HUES64 (cell line): ENCODE measurements around the gene RUFY3.
"Not testable (repeated sequence)": the region's sequence is repeated elsewhere in the genome, so short reads cannot be mapped to it uniquely, and the experiment has no call there.

ENCODE experiments used
- H3K27ac ChIP-seq: 2 replicates; pipeline ENCODE4 v1.7.0; 2013; ENCODE audit warnings: low read depth, low read length, inconsistent platforms
- H3K27me3 ChIP-seq: 2 replicates; pipeline ENCODE4 v1.6.1; 2013; ENCODE audit warnings: mild to moderate bottlenecking, low read length; ENCODE audit not compliant: insufficient read depth
- H3K36me3 ChIP-seq: 2 replicates; pipeline ENCODE4 v1.6.1; 2013; ENCODE audit warnings: mild to moderate bottlenecking, low read length; ENCODE audit not compliant: insufficient read depth
- H3K4me1 ChIP-seq: 2 replicates; pipeline ENCODE4 v1.6.1; 2013; ENCODE audit warnings: mild to moderate bottlenecking, low read length, moderate library complexity; ENCODE audit not compliant: insufficient read depth
- H3K4me3 ChIP-seq: 2 replicates; pipeline ENCODE4 v1.5.1; 2013; ENCODE audit warnings: mild to moderate bottlenecking, low read length, moderate library complexity
- H3K9ac ChIP-seq: 2 replicates; pipeline ENCODE4 v1.6.1; 2013; ENCODE audit warnings: mild to moderate bottlenecking, low read depth, low read length
- H3K9me3 ChIP-seq: 2 replicates; pipeline ENCODE4 v1.6.1; 2013; ENCODE audit warnings: low read depth, low read length; ENCODE audit not compliant: insufficient read depth
- WGBS: fragments of 150-250, 120-280 bp; methylation state at CpG from one replicate; pipeline ENCODE4 v1.1.7; 2013; ENCODE audit warnings: missing lambda C conversion rate; 5-methylcytosine and 5-hydroxymethylcytosine counted together

RUFY3 gene

DNA sequence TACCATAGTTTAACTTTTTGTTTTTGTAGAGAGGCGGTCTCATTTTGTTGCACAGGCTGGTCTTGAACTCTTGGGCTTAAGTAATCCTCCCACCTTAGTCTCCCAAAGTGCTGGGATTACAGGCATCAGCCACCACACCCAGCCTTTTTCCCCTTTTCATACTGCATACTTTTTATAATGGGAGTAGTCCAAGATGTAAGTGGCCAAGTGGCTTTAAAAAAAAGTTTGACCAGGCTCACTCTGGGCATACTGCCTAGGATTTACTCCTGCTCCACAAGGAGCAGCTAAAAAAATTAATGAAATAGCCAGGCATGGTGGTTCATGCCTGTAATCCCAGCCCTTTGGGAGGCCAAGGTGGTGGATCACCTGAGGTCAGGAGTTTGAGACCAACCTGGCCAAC, 111.9 kb downstream of the RUFY3 start:
- H3K4me3 ChIP-seq = no peak overlapping the region
- H3K4me1 ChIP-seq = peaks cover 8% of the 10 kb centered on the region; the same call in 1 of the 2 replicates
- no peak overlapping the region for H3K27ac ChIP-seq
- no peaks in the 10 kb centered on the region for H3K9me3 ChIP-seq
- H3K27me3 ChIP-seq = no peaks in the 10 kb centered on the region
- H3K9ac ChIP-seq = no peak overlapping the region
- WGBS = 100% methylated on average over 1 of the region's 1 CpG
- peaks cover 76% of the 10 kb centered on the region for H3K36me3 ChIP-seq

DNA sequence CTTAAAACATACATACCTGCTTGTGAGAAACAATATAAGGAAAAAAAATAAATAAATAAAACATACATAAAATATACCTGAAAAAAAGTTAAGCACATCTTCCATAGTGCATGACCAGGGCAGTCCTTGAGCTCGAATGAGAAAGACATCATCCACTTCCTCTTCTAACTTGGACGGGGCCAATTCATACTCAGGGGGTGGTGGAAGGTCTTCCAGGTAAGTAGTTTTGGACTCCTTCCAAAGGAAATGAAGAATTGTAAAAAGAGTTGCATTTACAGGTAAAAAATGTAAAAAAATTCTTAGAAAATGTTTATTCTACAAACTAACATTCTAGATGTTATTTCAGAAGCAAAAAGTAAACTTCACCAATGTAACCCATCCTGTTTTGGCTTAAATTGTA, 114.3 kb downstream of the RUFY3 start:
- H3K36me3 ChIP-seq = peaks cover 53% of the 10 kb centered on the region
- H3K27ac ChIP-seq = no peak overlapping the region
- 100% methylated on average over 1 of the region's 2 CpGs for WGBS
- no peak overlapping the region for H3K4me3 ChIP-seq
- peaks cover 9% of the 10 kb centered on the region; the same call in 1 of the 2 replicates for H3K4me1 ChIP-seq
- no peaks in the 10 kb centered on the region for H3K9me3 ChIP-seq
- H3K27me3 ChIP-seq = no peaks in the 10 kb centered on the region
- H3K9ac ChIP-seq = no peak overlapping the region

GRCh38 chr4:70838204-70838603, 116.4 kb downstream of the RUFY3 start:
- peak overlapping the region; percentile 95 for H3K9ac ChIP-seq
- H3K27ac ChIP-seq = no peak overlapping the region
- H3K4me1 ChIP-seq = peaks cover 19% of the 10 kb centered on the region
- H3K4me3 ChIP-seq = peak overlapping the region; percentile 96
- 11% methylated on average over 1 of the region's 4 CpGs for WGBS
- peaks cover 32% of the 10 kb centered on the region for H3K36me3 ChIP-seq
- no peaks in the 10 kb centered on the region for H3K27me3 ChIP-seq
- no peaks in the 10 kb centered on the region for H3K9me3 ChIP-seq

DNA sequence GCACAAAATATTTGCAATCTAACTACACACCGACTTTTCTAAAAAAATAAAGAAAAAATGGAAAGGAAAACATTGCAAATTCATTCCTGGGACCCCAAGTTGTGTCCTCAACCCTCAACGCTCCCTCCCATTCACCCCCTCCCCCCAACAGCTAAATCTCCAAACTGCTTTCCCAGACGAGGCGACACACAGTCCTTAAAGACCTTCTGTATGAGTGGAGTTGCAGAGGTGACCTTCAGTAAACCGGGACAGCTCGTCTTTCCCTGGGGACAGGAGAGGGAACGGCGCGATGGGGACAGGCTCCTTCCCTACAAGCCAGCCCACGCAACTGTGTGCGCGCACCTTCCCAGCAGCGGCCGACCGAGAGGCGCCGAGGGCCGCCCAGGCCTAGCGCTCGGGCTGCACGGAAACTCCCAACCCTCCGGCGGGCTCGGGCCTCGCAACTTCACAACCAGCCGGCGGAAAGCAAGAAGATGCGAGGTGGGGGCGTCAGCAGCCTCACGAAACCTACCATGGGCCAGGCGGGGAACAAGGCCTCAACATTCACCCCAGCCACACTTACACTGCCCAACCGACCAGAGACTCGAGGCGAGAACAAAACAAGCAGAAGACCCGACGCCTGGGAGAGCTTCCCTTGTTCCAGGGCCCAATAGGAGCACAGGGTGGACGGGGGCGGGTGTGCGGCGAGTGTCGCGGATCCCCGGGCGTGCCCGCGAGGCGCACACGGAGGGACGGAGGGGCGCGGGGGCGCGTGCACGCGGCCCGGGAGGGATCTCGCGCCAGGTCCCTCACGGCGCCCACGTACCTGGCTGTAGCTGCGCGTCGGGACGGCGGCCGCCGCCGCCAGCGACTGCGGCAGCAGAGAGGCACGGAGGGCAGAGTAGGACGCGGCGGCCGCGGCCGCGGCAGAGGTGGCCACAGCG, 117.2 kb downstream of the RUFY3 start:
- no peaks in the 10 kb centered on the region for H3K9me3 ChIP-seq
- peak overlapping the region; percentile 96 for H3K4me3 ChIP-seq
- H3K27me3 ChIP-seq = no peaks in the 10 kb centered on the region
- H3K9ac ChIP-seq = peak overlapping the region; percentile 95
- H3K36me3 ChIP-seq = peaks cover 26% of the 10 kb centered on the region
- under 1% methylated on average over 80 of the region's 80 CpGs for WGBS
- H3K4me1 ChIP-seq = peaks cover 19% of the 10 kb centered on the region
- H3K27ac ChIP-seq = peak overlapping the region; percentile 87

DNA sequence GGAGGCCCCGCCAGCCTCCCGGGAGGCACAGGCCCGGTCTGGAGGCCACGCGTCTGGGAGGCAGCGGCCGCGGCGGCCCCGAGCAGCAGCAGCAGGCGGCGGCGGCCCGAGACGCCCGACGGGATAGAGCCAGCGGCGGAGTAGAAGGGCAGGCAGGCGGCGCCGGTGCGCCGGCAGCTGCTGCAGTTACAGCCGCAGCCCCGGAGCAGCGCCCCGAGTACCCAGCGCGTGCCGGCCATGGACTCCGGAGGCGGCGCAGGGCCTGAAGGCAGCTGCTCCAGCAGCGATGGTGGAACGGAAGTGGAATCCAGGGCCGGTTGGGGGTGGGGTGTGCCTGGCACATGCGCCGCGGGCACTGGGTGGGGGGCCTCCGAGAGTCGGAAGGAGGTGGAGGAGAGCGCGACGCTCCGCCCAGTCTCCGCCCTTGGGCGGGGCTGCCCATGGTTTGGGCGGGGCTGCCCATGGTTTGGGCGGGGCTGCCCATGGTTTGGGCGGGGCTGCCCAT, 117.9 kb downstream of the RUFY3 start, which contains the start of gene GRSF1:
Gene GRSF1 (minus strand): TSS at position 302 of the 505 bp plus-strand sequence. CDS start 63 bp downstream, at position 239.
- H3K27me3 ChIP-seq = no peaks in the 10 kb centered on the region
- peaks cover 19% of the 10 kb centered on the region for H3K4me1 ChIP-seq
- WGBS = under 1% methylated on average over 44 of the region's 51 CpGs

GRCh38 chr4:70840137-70840536, 118.4 kb downstream of the RUFY3 start:
- H3K27me3 ChIP-seq = not testable (repeated sequence)
- WGBS = 57% methylated on average over 18 of the region's 20 CpGs

More for the DNA sequence above, 117.9 kb downstream of the RUFY3 start, which contains the start of gene GRSF1:
- H3K9ac ChIP-seq = peak within 1 kb of the TSS; percentile 95
- H3K9me3 ChIP-seq = no peaks in the 10 kb centered on the region
- peak within 1 kb of the TSS; percentile 96 for H3K4me3 ChIP-seq
- H3K27ac ChIP-seq = peak within 1 kb of the TSS; percentile 87
- H3K36me3 ChIP-seq = peaks cover 20% of the 10 kb centered on the region

GRCh38 chr4:70840631-70841030, 118.9 kb downstream of the RUFY3 start:
- not testable (repeated sequence) for H3K27me3 ChIP-seq, H3K4me3 ChIP-seq, H3K9me3 ChIP-seq, H3K9ac ChIP-seq, H3K27ac ChIP-seq
- Histone ChIP-seq H3K36me3 (peaks cover 12% of the 10 kb centered on the region), H3K4me1 (peaks cover 19% of the 10 kb centered on the region)
- 89% methylated on average over 16 of the region's 16 CpGs for WGBS

More at GRCh38 chr4:70840137-70840536, 118.4 kb downstream of the RUFY3 start:
- H3K27ac ChIP-seq, H3K9me3 ChIP-seq, H3K4me3 ChIP-seq, H3K9ac ChIP-seq: not testable (repeated sequence)
- H3K4me1 ChIP-seq = peaks cover 19% of the 10 kb centered on the region
- peaks cover 15% of the 10 kb centered on the region for H3K36me3 ChIP-seq

DNA sequence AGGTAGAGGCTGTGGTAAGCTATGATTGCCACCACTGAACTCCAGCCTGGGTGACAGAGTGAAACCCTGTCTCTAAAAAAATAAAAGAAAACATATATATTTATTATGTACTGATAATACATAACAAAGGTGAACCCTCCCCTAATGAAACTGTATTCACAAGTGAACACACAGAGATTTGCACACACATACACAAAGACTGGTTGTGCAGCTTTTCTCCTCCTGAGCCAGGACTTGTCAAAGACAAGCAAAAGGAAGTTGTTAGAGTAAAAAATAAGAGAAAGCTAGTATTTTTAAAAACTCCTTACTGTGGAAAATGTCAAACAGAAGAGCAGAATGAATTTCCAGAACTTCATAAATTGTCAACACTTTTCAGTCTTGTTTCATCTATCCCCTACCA, 119.4 kb downstream of the RUFY3 start:
- Histone ChIP-seq H3K9ac (no peak overlapping the region), H3K4me3 (no peak overlapping the region), H3K4me1 (peaks cover 19% of the 10 kb centered on the region), H3K9me3 (no peaks in the 10 kb centered on the region), H3K27ac (no peak overlapping the region), H3K36me3 (peaks cover 6% of the 10 kb centered on the region; the same call in 1 of the 2 replicates), H3K27me3 (no peaks in the 10 kb centered on the region)

- Histone ChIP-seq H3K27me3 (no peaks in the 10 kb centered on the region), H3K4me3 (no peak overlapping the region), H3K4me1 (peaks cover 12% of the 10 kb centered on the region), H3K9me3 (no peaks in the 10 kb centered on the region), H3K9ac (no peak overlapping the region), H3K27ac (peak overlapping the region; percentile 2; the same call in 1 of the 2 replicates), H3K36me3 (peaks cover 1% of the 10 kb centered on the region; the same call in 1 of the 2 replicates)
- WGBS = 77% methylated on average over 1 of the region's 1 CpG
Observed at GRCh38 chr4:70841951-70842350, 120.2 kb downstream of the RUFY3 start.

DNA sequence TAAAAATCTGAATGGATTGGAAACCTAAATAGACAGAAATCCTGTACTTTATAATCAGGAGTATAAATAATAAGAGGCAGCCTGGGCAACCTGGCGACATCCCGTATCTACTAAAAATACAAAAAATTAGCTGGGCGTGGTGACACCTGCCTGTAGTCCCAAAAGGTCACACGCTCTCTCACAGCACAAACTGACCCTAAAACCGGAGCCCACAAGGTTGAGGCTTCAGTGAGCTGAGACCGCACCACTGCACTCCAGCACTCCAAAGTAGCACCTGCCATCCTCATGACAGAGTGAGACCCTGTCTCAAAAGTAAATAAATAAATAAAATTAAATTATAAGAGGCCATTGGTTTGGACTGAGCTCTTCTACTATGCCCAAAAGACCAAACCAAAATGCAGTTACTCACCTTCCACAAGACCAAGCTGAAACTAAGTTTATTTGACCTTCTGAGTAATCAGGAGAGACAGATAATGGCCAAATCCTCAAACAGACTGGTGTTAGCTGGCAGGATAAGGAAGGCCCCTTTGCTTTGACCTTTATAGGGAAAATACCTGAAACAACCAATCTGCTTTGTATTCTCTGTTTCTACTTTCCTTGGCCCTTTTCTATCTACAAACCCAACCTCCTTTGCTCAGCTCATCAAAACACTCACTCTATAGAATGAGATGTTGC, 121.1 kb downstream of the RUFY3 start:
- Histone ChIP-seq H3K9ac (no peak overlapping the region), H3K4me1 (peaks cover 11% of the 10 kb centered on the region), H3K27ac (no peak overlapping the region), H3K4me3 (no peak overlapping the region), H3K9me3 (no peaks in the 10 kb centered on the region), H3K36me3 (no peaks in the 10 kb centered on the region), H3K27me3 (no peaks in the 10 kb centered on the region)
- 89% methylated on average over 6 of the region's 6 CpGs for WGBS

GRCh38 chr4:70844180-70844579, 122.4 kb downstream of the RUFY3 start:
- Histone ChIP-seq H3K4me3 (no peak overlapping the region), H3K27ac (no peak overlapping the region), H3K4me1 (peaks cover 11% of the 10 kb centered on the region), H3K27me3 (no peaks in the 10 kb centered on the region), H3K9me3 (no peaks in the 10 kb centered on the region), H3K9ac (no peak overlapping the region), H3K36me3 (no peaks in the 10 kb centered on the region)
- 95% methylated on average over 9 of the region's 9 CpGs for WGBS
